Liver (tissue), 9 donors: Measurements from ENCODE around the gene STT3B. TPM values are rescaled to one million over a fixed set of nuclear protein-coding genes. Genes with fewer than 3 reads are reported as not detected.

Experiments used
- DNase-seq: peaks from one replicate; pipeline ENCODE4 v3.0.0-alpha.2; 2017; ENCODE audit warnings: low spot score
- H3K27ac ChIP-seq, 2 donors: one replicate each; pipeline ENCODE4 v1.7.0; 2013; ENCODE audit warnings: inconsistent platforms in 2 of 2, low read length in 2 of 2, control low read depth in 1 of 2, low read depth in 1 of 2, mild to moderate bottlenecking in 1 of 2
- H3K27me3 ChIP-seq, 4 donors: one replicate each; pipeline versions ENCODE4 v1.6.1 to v1.7.0; 2013; ENCODE audit warnings: low read length in 3 of 4, inconsistent platforms in 1 of 4, mild to moderate bottlenecking in 1 of 4, moderate library complexity in 1 of 4; ENCODE audit not compliant: control insufficient read depth in 4 of 4, insufficient read depth in 4 of 4
- H3K36me3 ChIP-seq, 4 donors: one replicate each; pipeline versions ENCODE4 v1.6.1 to v1.7.0; 2013; ENCODE audit warnings: low read length in 3 of 4, mild to moderate bottlenecking in 3 of 4, low read depth in 1 of 4, moderate library complexity in 1 of 4; ENCODE audit not compliant: control insufficient read depth in 4 of 4, insufficient read depth in 3 of 4
- H3K4me1 ChIP-seq, 4 donors: one replicate each; pipeline versions ENCODE4 v1.6.1 to v1.7.0; 2013; ENCODE audit warnings: low read length in 3 of 4, mild to moderate bottlenecking in 3 of 4, moderate library complexity in 1 of 4; ENCODE audit not compliant: control insufficient read depth in 4 of 4, insufficient read depth in 4 of 4
- H3K4me3 ChIP-seq, 3 donors: one replicate each; pipeline versions ENCODE4 v1.6.1 to v1.7.0; 2013; ENCODE audit warnings: low read length in 3 of 3, control low read depth in 1 of 3, low read depth in 1 of 3, mild to moderate bottlenecking in 1 of 3
- H3K9ac ChIP-seq, 2 donors: one replicate each; pipeline ENCODE4 v1.7.0; 2013; ENCODE audit warnings: low read length in 2 of 2, mild to moderate bottlenecking in 2 of 2, moderate library complexity in 2 of 2, control low read depth in 1 of 2, low read depth in 1 of 2
- H3K9me3 ChIP-seq, 4 donors: one replicate each; pipeline versions ENCODE4 v1.6.1 to v1.7.0; 2013; ENCODE audit warnings: low read length in 3 of 4; ENCODE audit not compliant: control insufficient read depth in 4 of 4
- EGR1 ChIP-seq, 2 donors: IDR thresholded peaks; 2 replicates each; pipeline ENCODE4 v1.6.1; 2016 to 2018; ENCODE audit warnings: antibody characterized with exemption in 2 of 2, low read depth in 2 of 2
- FOXA1 ChIP-seq: IDR thresholded peaks from 2 replicates; pipeline ENCODE4 v1.6.1; 2016; ENCODE audit warnings: antibody characterized with exemption
- FOXA2 ChIP-seq: IDR thresholded peaks from 2 replicates; pipeline ENCODE4 v1.6.1; 2016; ENCODE audit warnings: antibody characterized with exemption
- GABPA ChIP-seq, 2 donors: IDR thresholded peaks in 1 of 2; conservative IDR thresholded peaks in 1 of 2; 2 replicates each; pipeline ENCODE4 v1.6.1; 2016; ENCODE audit warnings: antibody characterized with exemption in 2 of 2, mild to moderate bottlenecking in 1 of 2, moderate library complexity in 1 of 2
- HNF4A ChIP-seq, 2 donors: conservative IDR thresholded peaks; 2 replicates each; pipeline ENCODE4 v1.6.1; 2016; ENCODE audit warnings: antibody characterized with exemption in 2 of 2, mild to moderate bottlenecking in 2 of 2
- JUND ChIP-seq, 2 donors: IDR thresholded peaks; 2 replicates each; pipeline ENCODE4 v1.6.1; 2016; ENCODE audit warnings: antibody characterized with exemption in 2 of 2
- NR2F2 ChIP-seq: IDR thresholded peaks from 2 replicates; pipeline ENCODE4 v1.6.1; 2016; ENCODE audit warnings: antibody characterized with exemption
- RAD21 ChIP-seq, 2 donors: IDR thresholded peaks; 2 replicates each; pipeline ENCODE4 v1.6.1; 2016; ENCODE audit warnings: antibody characterized with exemption in 2 of 2, mild to moderate bottlenecking in 2 of 2
- RXRA ChIP-seq, 2 donors: IDR thresholded peaks; 2 replicates each; pipeline ENCODE4 v1.6.1; 2017 to 2018; ENCODE audit warnings: antibody characterized with exemption in 2 of 2, mild to moderate bottlenecking in 1 of 2
- SP1 ChIP-seq: IDR thresholded peaks from 2 replicates; pipeline ENCODE4 v1.6.1; 2018; ENCODE audit warnings: antibody characterized with exemption, mild to moderate bottlenecking
- TAF1 ChIP-seq: conservative IDR thresholded peaks from 2 replicates; pipeline ENCODE4 v1.6.1; 2016; ENCODE audit warnings: antibody characterized with exemption, mild to moderate bottlenecking
- YY1 ChIP-seq: IDR thresholded peaks from 2 replicates; pipeline ENCODE4 v1.6.1; 2016; ENCODE audit warnings: antibody characterized with exemption, mild to moderate bottlenecking
- WGBS: extraction: QIAGEN DNeasy Blood & Tissue Kit; methylation state at CpG from one replicate; pipeline ENCODE4 v1.1.7; 2013; 5-methylcytosine and 5-hydroxymethylcytosine counted together
- polyA plus RNA-seq, 2 donors: library from polyadenylated mRNA; stranded (reverse) in 1 of 2; unstranded in 1 of 2; fragments of 200-250 nt in 1 of 2; fragments of >200 nt in 1 of 2; fragmentation: Nextera tagmentation in 1 of 2; extraction: Ambion mirVana in 1 of 2; gene quantifications; one replicate each; pipeline versions ENCODE4 v1.2.1 to v1.2.3, GENCODE V29; 2013 to 2015
- total RNA-seq, 2 donors: library from RNA; depleted of rRNA; stranded (reverse); fragments of >200 nt; gene quantifications; one replicate each; pipeline ENCODE4 v1.2.3, GENCODE V29; 2014
- TF ChIP-seq, protein P1 (sequence below): IDR thresholded peaks from 2 replicates; pipeline ENCODE4 v1.6.1; 2016; ENCODE audit warnings: antibody characterized with exemption, mild to moderate bottlenecking
- TF ChIP-seq, protein P2 (sequence below): IDR thresholded peaks from 2 replicates; pipeline ENCODE4 v1.6.1; 2016; ENCODE audit warnings: antibody characterized with exemption
- TF ChIP-seq, protein P3 (sequence below): fragments of 150-350 bp; IDR thresholded peaks from 2 replicates; pipeline ENCODE4 v1.5.1; 2017; ENCODE audit warnings: improper control_type of control experiment, low read depth, low read length; ENCODE audit not compliant: missing input control
- TF ChIP-seq, protein P4 (sequence below): IDR thresholded peaks from 2 replicates; pipeline ENCODE4 v1.6.1; 2016; ENCODE audit warnings: antibody characterized with exemption
- TF ChIP-seq, protein P5 (sequence below): IDR thresholded peaks from 2 replicates; pipeline ENCODE4 v1.6.1; 2016; ENCODE audit warnings: antibody characterized with exemption
- donor health status: healthy.
- donor health status: healthy.
- donor health status: healthy.
- donor health status: healthy.
- donor health status: healthy.

STT3B gene
- total and polyA plus RNA-seq, 4 donors: 23.9 to 128 (median 85.5) TPM

DNA sequence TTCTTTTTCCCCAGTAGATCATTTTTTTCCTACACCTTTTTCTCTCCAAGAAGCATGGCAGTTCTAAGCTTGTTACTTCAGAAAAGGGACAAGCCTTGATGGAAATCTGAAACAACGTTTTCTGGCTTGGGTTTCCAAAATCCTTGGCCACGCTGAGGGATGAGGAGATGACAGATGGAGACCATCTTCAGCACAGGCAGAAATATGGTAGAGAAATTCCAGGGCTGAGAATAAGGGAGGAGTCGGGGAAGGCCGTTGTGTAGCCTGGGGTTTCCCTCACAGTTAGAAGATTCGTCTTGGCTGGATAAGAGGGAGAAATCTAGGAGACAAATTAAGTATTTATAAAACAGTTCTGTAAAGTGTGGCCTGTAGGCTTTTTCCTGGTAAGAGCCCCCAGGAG lies 33.9 kb upstream of the STT3B start:
- 88% methylated on average over 5 of the region's 5 CpGs for WGBS
- no peaks in the 10 kb centered on the region for H3K9me3 ChIP-seq
- H3K4me1 ChIP-seq: peaks cover 0 to under 1% (median 0%) of the 10 kb centered on the region in 4 donors
- no peak for DNase-seq
- H3K4me3 ChIP-seq: no peak overlapping the region
- TF ChIP-seq, protein P1, sequence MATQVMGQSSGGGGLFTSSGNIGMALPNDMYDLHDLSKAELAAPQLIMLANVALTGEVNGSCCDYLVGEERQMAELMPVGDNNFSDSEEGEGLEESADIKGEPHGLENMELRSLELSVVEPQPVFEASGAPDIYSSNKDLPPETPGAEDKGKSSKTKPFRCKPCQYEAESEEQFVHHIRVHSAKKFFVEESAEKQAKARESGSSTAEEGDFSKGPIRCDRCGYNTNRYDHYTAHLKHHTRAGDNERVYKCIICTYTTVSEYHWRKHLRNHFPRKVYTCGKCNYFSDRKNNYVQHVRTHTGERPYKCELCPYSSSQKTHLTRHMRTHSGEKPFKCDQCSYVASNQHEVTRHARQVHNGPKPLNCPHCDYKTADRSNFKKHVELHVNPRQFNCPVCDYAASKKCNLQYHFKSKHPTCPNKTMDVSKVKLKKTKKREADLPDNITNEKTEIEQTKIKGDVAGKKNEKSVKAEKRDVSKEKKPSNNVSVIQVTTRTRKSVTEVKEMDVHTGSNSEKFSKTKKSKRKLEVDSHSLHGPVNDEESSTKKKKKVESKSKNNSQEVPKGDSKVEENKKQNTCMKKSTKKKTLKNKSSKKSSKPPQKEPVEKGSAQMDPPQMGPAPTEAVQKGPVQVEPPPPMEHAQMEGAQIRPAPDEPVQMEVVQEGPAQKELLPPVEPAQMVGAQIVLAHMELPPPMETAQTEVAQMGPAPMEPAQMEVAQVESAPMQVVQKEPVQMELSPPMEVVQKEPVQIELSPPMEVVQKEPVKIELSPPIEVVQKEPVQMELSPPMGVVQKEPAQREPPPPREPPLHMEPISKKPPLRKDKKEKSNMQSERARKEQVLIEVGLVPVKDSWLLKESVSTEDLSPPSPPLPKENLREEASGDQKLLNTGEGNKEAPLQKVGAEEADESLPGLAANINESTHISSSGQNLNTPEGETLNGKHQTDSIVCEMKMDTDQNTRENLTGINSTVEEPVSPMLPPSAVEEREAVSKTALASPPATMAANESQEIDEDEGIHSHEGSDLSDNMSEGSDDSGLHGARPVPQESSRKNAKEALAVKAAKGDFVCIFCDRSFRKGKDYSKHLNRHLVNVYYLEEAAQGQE: no peak
- TF ChIP-seq EGR1 (IDR thresholded peaks at IDR 0.05; ENCODE audit: low read depth in 2 of 2): no peak
- TF ChIP-seq NR2F2: no peak
- TF ChIP-seq FOXA1: no peak
- TF ChIP-seq FOXA2: no peak
- no peak for TF ChIP-seq TAF1
- TF ChIP-seq, protein P2, sequence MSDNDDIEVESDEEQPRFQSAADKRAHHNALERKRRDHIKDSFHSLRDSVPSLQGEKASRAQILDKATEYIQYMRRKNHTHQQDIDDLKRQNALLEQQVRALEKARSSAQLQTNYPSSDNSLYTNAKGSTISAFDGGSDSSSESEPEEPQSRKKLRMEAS: no peak
- no peak overlapping the region for H3K27ac ChIP-seq
- H3K36me3 ChIP-seq: no peaks in the 10 kb centered on the region
- H3K9ac ChIP-seq: no peak overlapping the region
- H3K27me3 ChIP-seq: no peaks in the 10 kb centered on the region

DNA sequence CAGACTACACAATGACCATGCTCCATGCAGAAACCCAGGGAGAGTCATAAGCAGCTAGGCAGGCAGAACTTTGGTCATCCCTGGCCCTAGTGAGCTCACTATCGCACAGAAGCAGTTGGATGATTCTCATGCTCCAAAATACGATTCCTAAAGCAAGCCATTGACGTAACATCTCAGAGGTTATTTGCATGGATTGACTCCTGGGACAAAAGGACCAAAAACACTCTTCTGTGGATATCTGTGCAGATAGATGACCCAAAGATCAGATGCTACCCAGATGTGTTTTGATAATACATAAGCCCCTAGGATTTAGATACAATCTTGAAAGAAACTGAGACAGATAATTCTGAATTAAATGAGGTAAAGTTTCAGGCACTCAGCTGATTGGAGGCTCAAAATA lies 33.4 kb upstream of the STT3B start:
- H3K4me3 ChIP-seq: no peak overlapping the region
- 96% methylated on average over 3 of the region's 3 CpGs for WGBS
- H3K9ac ChIP-seq: no peak overlapping the region
- TF ChIP-seq SP1: no peak
- no peak for TF ChIP-seq YY1
- TF ChIP-seq, protein P3, sequence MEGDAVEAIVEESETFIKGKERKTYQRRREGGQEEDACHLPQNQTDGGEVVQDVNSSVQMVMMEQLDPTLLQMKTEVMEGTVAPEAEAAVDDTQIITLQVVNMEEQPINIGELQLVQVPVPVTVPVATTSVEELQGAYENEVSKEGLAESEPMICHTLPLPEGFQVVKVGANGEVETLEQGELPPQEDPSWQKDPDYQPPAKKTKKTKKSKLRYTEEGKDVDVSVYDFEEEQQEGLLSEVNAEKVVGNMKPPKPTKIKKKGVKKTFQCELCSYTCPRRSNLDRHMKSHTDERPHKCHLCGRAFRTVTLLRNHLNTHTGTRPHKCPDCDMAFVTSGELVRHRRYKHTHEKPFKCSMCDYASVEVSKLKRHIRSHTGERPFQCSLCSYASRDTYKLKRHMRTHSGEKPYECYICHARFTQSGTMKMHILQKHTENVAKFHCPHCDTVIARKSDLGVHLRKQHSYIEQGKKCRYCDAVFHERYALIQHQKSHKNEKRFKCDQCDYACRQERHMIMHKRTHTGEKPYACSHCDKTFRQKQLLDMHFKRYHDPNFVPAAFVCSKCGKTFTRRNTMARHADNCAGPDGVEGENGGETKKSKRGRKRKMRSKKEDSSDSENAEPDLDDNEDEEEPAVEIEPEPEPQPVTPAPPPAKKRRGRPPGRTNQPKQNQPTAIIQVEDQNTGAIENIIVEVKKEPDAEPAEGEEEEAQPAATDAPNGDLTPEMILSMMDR: no peak
- no peak for TF ChIP-seq HNF4A (conservative IDR thresholded peaks at IDR 0.05)
- TF ChIP-seq JUND (IDR thresholded peaks at IDR 0.05): no peak
- TF ChIP-seq RAD21 (IDR thresholded peaks at IDR 0.05): no peak
- TF ChIP-seq, protein P1: no peak
- no peak for TF ChIP-seq FOXA2
- no peak for TF ChIP-seq TAF1
- no peak for TF ChIP-seq NR2F2
- TF ChIP-seq RXRA (IDR thresholded peaks at IDR 0.05): no peak
- TF ChIP-seq GABPA (IDR thresholded peaks at IDR 0.05 in 1 of 2, conservative IDR thresholded peaks at IDR 0.05 in 1 of 2): no peak
- no peak for TF ChIP-seq EGR1 (IDR thresholded peaks at IDR 0.05; ENCODE audit: low read depth in 2 of 2)
- TF ChIP-seq, protein P4, sequence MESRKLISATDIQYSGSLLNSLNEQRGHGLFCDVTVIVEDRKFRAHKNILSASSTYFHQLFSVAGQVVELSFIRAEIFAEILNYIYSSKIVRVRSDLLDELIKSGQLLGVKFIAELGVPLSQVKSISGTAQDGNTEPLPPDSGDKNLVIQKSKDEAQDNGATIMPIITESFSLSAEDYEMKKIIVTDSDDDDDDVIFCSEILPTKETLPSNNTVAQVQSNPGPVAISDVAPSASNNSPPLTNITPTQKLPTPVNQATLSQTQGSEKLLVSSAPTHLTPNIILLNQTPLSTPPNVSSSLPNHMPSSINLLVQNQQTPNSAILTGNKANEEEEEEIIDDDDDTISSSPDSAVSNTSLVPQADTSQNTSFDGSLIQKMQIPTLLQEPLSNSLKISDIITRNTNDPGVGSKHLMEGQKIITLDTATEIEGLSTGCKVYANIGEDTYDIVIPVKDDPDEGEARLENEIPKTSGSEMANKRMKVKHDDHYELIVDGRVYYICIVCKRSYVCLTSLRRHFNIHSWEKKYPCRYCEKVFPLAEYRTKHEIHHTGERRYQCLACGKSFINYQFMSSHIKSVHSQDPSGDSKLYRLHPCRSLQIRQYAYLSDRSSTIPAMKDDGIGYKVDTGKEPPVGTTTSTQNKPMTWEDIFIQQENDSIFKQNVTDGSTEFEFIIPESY: no peak
- no peak for TF ChIP-seq FOXA1
- TF ChIP-seq, protein P2: no peak
- TF ChIP-seq, protein P5, sequence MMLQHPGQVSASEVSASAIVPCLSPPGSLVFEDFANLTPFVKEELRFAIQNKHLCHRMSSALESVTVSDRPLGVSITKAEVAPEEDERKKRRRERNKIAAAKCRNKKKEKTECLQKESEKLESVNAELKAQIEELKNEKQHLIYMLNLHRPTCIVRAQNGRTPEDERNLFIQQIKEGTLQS: no peak
- H3K36me3 ChIP-seq: no peaks in the 10 kb centered on the region
- no peak overlapping the region for H3K27ac ChIP-seq
- H3K27me3 ChIP-seq: no peaks in the 10 kb centered on the region
- peaks cover 0 to 4% (median 2%) of the 10 kb centered on the region in 4 donors for H3K4me1 ChIP-seq
- no peaks in the 10 kb centered on the region for H3K9me3 ChIP-seq
- no peak for DNase-seq
